GM23248 (cell line): ENCODE data around the gene NKX2-2. TPM values are rescaled to one million over a fixed set of nuclear protein-coding genes. Genes with fewer than 3 reads are reported as not detected.

Source experiments
- DNase-seq: peaks from one replicate; pipeline ENCODE4 v3.0.0-alpha.2; 2015
- H2AFZ ChIP-seq: fragments of 200-600 bp; sonication (generic); 2 replicates; pipeline ENCODE4 v1.6.1; 2016; ENCODE audit warnings: antibody characterized with exemption
- H3F3A ChIP-seq: fragments of 200-600 bp; sonication (generic); 2 replicates; pipeline ENCODE4 v1.6.1; 2016; ENCODE audit warnings: mild to moderate bottlenecking, antibody characterized with exemption, mixed run types; ENCODE audit not compliant: insufficient read depth
- H3K27ac ChIP-seq: fragments of 200-600 bp; sonication (generic); 2 replicates; pipeline ENCODE4 v1.5.1; 2016; ENCODE audit warnings: mild to moderate bottlenecking
- H3K27me3 ChIP-seq: fragments of 200-600 bp; sonication (generic); replicated peaks from 2 replicates; pipeline ENCODE4 v1.6.1; 2016; ENCODE audit warnings: mild to moderate bottlenecking; ENCODE audit not compliant: insufficient read depth
- H3K36me3 ChIP-seq: fragments of 200-600 bp; sonication (generic); 2 replicates; pipeline ENCODE4 v1.6.1; 2016; ENCODE audit warnings: low read depth, mild to moderate bottlenecking
- H3K4me1 ChIP-seq: fragments of 200-600 bp; sonication (generic); 2 replicates; pipeline ENCODE4 v1.6.1; 2016; ENCODE audit warnings: mild to moderate bottlenecking; ENCODE audit not compliant: insufficient read depth
- H3K4me2 ChIP-seq: fragments of 200-600 bp; sonication (generic); one replicate; pipeline ENCODE4 v1.6.1; 2016; ENCODE audit warnings: mild to moderate bottlenecking; ENCODE audit not compliant: unreplicated experiment
- H3K4me3 ChIP-seq: fragments of 200-600 bp; sonication (generic); 2 replicates; pipeline ENCODE4 v1.5.1; 2016; ENCODE audit warnings: mild to moderate bottlenecking
- H3K79me2 ChIP-seq: fragments of 200-600 bp; sonication (generic); 2 replicates; pipeline ENCODE4 v1.6.1; 2016; ENCODE audit warnings: mild to moderate bottlenecking; ENCODE audit not compliant: insufficient read depth
- H3K9ac ChIP-seq: fragments of 200-600 bp; sonication (generic); 2 replicates; pipeline ENCODE4 v1.6.1; 2016; ENCODE audit warnings: mild to moderate bottlenecking
- H3K9me2 ChIP-seq: fragments of 200-600 bp; sonication (generic); 2 replicates; pipeline ENCODE4 v1.6.1; 2016; ENCODE audit warnings: mixed run types, mild to moderate bottlenecking, moderate library complexity; ENCODE audit not compliant: insufficient read depth
- H3K9me3 ChIP-seq: fragments of 200-600 bp; sonication (generic); one replicate; pipeline ENCODE4 v1.6.1; 2017; ENCODE audit warnings: low read depth
- H4K20me1 ChIP-seq: fragments of 200-600 bp; sonication (generic); 2 replicates; pipeline ENCODE4 v1.6.0; 2016; ENCODE audit not compliant: insufficient read depth
- EZH2 ChIP-seq: fragments of 200-600 bp; sonication (generic); IDR thresholded peaks from 2 replicates; pipeline ENCODE4 v1.6.1; 2018; ENCODE audit warnings: antibody characterized with exemption, mild to moderate bottlenecking; ENCODE audit not compliant: insufficient read depth, poor library complexity, severe bottlenecking
- EZH2phosphoT487 ChIP-seq: fragments of 200-600 bp; sonication (generic); IDR thresholded peaks from 2 replicates; pipeline ENCODE4 v1.6.1; 2018; ENCODE audit warnings: antibody characterized with exemption, moderate library complexity, mild to moderate bottlenecking, low read depth; ENCODE audit not compliant: insufficient read depth
- WGBS, 2 experiments: methylation state at CpG; one replicate each; pipeline ENCODE4 v1.1.6; 2015 to 2017; ENCODE audit warnings: low lambda C conversion rate in 2 of 2, low coverage in 1 of 2; ENCODE audit errors: missing lambda C conversion rate in 2 of 2; 5-methylcytosine and 5-hydroxymethylcytosine counted together
- in situ Hi-C: fragments of 300-500 bp; cut with MboI; formaldehyde crosslinking; loops from 2 replicates; pipeline ENCODE4 v1.15.0; 2020
- polyA plus RNA-seq: library from polyadenylated mRNA; unstranded; fragments of >200 nt; fragmentation: Nextera tagmentation; extraction: Ambion mirVana; gene quantifications from 2 replicates; pipeline ENCODE4 v1.2.1, GENCODE V29; 2016
- total RNA-seq: library from RNA; depleted of rRNA; stranded (reverse); fragments of >200 nt; shearing (Covaris generic); gene quantifications from 2 replicates; pipeline ENCODE4 v1.2.3, GENCODE V29; 2014

Gene NKX2-2
- total and polyA plus RNA-seq, 2 experiments from 2014 or later, result not detected

DNA sequence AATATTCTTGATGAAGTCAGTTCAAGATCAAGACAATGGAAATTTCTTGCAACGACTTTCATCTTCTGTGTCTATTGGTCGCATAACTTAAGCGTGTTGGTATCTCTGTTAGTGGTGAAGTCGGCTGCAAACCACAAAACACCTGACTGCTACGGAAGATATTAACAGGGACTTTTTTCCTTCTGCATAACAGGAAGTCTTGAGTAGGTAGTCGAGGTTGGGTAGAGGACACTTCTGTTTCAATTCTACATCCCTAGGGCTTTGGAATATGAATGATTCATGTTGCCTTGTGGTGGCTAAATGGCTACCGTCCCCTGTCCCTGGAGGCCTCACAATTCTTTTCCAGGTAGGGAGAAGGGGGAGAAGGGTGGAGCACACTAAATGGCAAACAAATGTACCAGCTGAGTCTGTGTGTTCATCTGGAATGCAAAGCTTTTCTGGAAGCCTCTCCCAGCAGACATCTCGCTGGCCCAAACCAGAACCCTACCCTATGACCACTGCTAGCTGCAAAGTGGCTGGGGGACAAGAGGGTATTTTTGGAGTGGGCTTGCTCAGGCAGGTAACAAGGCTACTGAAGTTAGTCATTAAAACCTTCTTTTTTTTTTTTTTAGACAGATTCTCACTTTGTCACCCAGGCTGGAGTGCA, 34.6 kb upstream of the NKX2-2 start:
- H3K27ac ChIP-seq, result no peak overlapping the region
- H3K79me2 ChIP-seq, result no peaks in the 10 kb centered on the region
- TF ChIP-seq EZH2 (no peak), EZH2phosphoT487 (no peak)
- DNase-seq, result no peak
- no peaks in the 10 kb centered on the region for H3K9me2 ChIP-seq
- no peak overlapping the region for H3K4me3 ChIP-seq
- no peak overlapping the region for H2AFZ ChIP-seq
- H4K20me1 ChIP-seq, result no peaks in the 10 kb centered on the region
- no peaks in the 10 kb centered on the region for H3K36me3 ChIP-seq
- no peaks in the 10 kb centered on the region for H3K9me3 ChIP-seq
- H3F3A ChIP-seq, result no peaks in the 10 kb centered on the region
- no peaks in the 10 kb centered on the region for H3K4me1 ChIP-seq
- H3K9ac ChIP-seq, result no peak overlapping the region
- in situ Hi-C loops, result no loop called here
- peaks cover 8% of the 10 kb centered on the region; the same call in 1 of the 2 replicates for H3K27me3 ChIP-seq
- H3K4me2 ChIP-seq, result no peak overlapping the region
- 43 to 47% methylated on average over 8 of the region's 8 CpGs for WGBS, 2 experiments

DNA sequence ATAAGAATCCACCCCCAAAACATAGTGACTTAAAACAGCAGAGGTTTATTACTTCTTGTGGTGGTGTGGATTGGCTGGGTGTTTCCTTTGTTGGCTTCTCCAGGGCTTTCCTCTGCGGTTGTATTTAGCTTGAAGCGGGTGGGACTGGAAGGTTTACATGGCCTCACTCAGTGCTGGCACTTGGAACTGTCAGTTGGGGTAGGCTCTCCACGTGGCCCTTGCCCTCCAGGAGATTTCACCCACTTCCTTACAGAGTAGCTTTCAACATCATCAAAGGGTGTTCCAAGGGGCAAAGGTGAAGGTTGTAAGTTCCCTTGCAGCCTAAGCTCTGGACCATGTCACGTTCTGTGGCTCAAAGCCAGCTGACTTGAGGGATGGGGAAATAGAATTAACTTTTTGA, 32.5 kb upstream of the NKX2-2 start:
- no peak overlapping the region for H3K4me2 ChIP-seq
- 8 to 9% methylated on average over 4 of the region's 4 CpGs for WGBS, 2 experiments
- no peaks in the 10 kb centered on the region for H4K20me1 ChIP-seq
- TF ChIP-seq EZH2, result no peak
- TF ChIP-seq EZH2phosphoT487, result no peak
- H3K36me3 ChIP-seq, result no peaks in the 10 kb centered on the region
- peaks cover 12% of the 10 kb centered on the region; the same call in 1 of the 2 replicates for H3K27me3 ChIP-seq
- no peaks in the 10 kb centered on the region for H3F3A ChIP-seq
- no peak overlapping the region for H3K9ac ChIP-seq
- no peak overlapping the region for H2AFZ ChIP-seq
- no peak overlapping the region for H3K27ac ChIP-seq
- H3K79me2 ChIP-seq, result no peaks in the 10 kb centered on the region
- no peaks in the 10 kb centered on the region for H3K4me1 ChIP-seq
- in situ Hi-C loops, result no loop called here
- H3K4me3 ChIP-seq, result no peak overlapping the region
- no peaks in the 10 kb centered on the region for H3K9me2 ChIP-seq
- no peak for DNase-seq
- H3K9me3 ChIP-seq, result no peaks in the 10 kb centered on the region

- Histone ChIP-seq H3K4me3 (no peak overlapping the region), H3K4me1 (no peaks in the 10 kb centered on the region), H2AFZ (no peak overlapping the region), H3K4me2 (no peak overlapping the region), H3K9me2 (no peaks in the 10 kb centered on the region), H3K9me3 (no peaks in the 10 kb centered on the region), H3K79me2 (no peaks in the 10 kb centered on the region), H3K27me3 (peaks cover 12% of the 10 kb centered on the region; the same call in 1 of the 2 replicates), H3F3A (no peaks in the 10 kb centered on the region), H3K27ac (no peak overlapping the region), H3K9ac (no peak overlapping the region), H3K36me3 (no peaks in the 10 kb centered on the region), H4K20me1 (no peaks in the 10 kb centered on the region)
- 29 to 31% methylated on average over 3 of the region's 3 CpGs for WGBS, 2 experiments
- no peak for DNase-seq
- in situ Hi-C loops, result no loop called here
- TF ChIP-seq EZH2phosphoT487, result no peak
- no peak for TF ChIP-seq EZH2
These were observed 25.6 kb upstream of the NKX2-2 start for GRCh38 chr20:21539512-21539911.

DNA sequence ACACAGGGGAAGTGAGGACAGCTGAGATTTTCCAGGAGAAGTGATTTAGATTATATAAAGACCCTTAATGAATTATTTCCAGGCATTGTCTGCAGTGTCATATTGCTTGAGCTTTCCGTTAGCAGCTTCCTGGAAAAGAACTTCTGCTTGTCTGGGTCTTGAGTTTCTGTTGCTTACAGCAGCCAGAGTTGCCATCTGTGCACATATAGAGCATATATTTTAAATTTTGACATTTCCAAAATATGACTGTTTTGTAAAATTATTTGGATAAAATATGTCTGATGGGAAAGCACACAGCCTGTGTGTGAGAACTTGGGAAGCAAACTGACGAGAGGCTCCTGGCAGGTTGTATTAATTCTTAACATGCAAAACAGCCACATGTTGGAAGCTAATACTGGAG, 21.0 kb upstream of the NKX2-2 start:
- no peaks in the 10 kb centered on the region for H3K9me2 ChIP-seq
- H2AFZ ChIP-seq, result no peak overlapping the region
- H3K4me2 ChIP-seq, result no peak overlapping the region
- H3K36me3 ChIP-seq, result no peaks in the 10 kb centered on the region
- no peak for TF ChIP-seq EZH2
- no peak for TF ChIP-seq EZH2phosphoT487
- peaks cover 12% of the 10 kb centered on the region for H3K27me3 ChIP-seq
- H3K4me3 ChIP-seq, result no peak overlapping the region
- DNase-seq, result no peak
- no peak overlapping the region for H3K27ac ChIP-seq
- no peak overlapping the region for H3K9ac ChIP-seq
- in situ Hi-C loops, result no loop called here
- no peaks in the 10 kb centered on the region for H3K9me3 ChIP-seq
- no peaks in the 10 kb centered on the region for H3K4me1 ChIP-seq
- no peaks in the 10 kb centered on the region for H4K20me1 ChIP-seq
- H3K79me2 ChIP-seq, result no peaks in the 10 kb centered on the region
- WGBS, 2 experiments, result 2 to 9% methylated on average over 2 of the region's 2 CpGs
- no peaks in the 10 kb centered on the region for H3F3A ChIP-seq
